Panc1 (cell line): Measurements from ENCODE around the gene DHDH. TPM values are rescaled to one million over a fixed set of nuclear protein-coding genes. Genes with fewer than 3 reads are reported as not detected.

ENCODE experiments used
- ATAC-seq: fragments of 200-7000 bp; cut with Tn5 transposase; 2 replicates; pipeline ENCODE4 v1.9.1; 2020; ENCODE audit warnings: mild to moderate bottlenecking, moderate library complexity
- BruUV-seq: library from RNA; stranded (reverse); fragments of 400-500 nt; replicated peaks from 2 replicates; lab custom pipeline; 2021; lab: Mats Ljungman, UMichigan
- CTCF ChIA-PET: fragments of 300-600 bp; sonication (Branson Sonifier 250); formaldehyde crosslinking; loops from one replicate; lab custom pipeline; 2022; ENCODE audit warnings: antibody characterized with exemption; lab: Charles Lee
- POLR2A ChIA-PET: fragments of 300-600 bp; sonication (Branson Sonifier 250); formaldehyde crosslinking; loops from one replicate; lab custom pipeline; 2022; ENCODE audit warnings: antibody characterized with exemption; lab: Charles Lee
- DNase-seq: peaks from one replicate; pipeline ENCODE4 v3.0.0-alpha.2; 2010; ENCODE audit warnings: low read depth, low spot score
- H3K27ac ChIP-seq: 2 replicates; pipeline ENCODE4 v1.5.1; 2011; ENCODE audit warnings: mild to moderate bottlenecking, low read length, inconsistent platforms
- H3K27me3 ChIP-seq: fragments of 200-500 bp; sonication (Bioruptor generic); 2 replicates; pipeline ENCODE4 v1.6.0; 2014; ENCODE audit warnings: low read length, inconsistent platforms; ENCODE audit not compliant: control insufficient read depth, insufficient read depth
- H3K36me3 ChIP-seq: fragments of 200-500 bp; sonication (Bioruptor generic); 2 replicates; pipeline ENCODE4 v1.5.1; 2014; ENCODE audit warnings: inconsistent platforms, mild to moderate bottlenecking, low read length, moderate library complexity; ENCODE audit not compliant: control insufficient read depth, insufficient read depth
- H3K4me1 ChIP-seq: 2 replicates; pipeline ENCODE4 v1.5.1; 2011; ENCODE audit warnings: inconsistent platforms, mild to moderate bottlenecking, low read length, moderate library complexity; ENCODE audit not compliant: control insufficient read depth, insufficient read depth
- H3K4me3 ChIP-seq, 2 experiments: 2 replicates each; pipeline ENCODE4 v1.5.1; 2011 to 2012; ENCODE audit warnings: low read depth in 2 of 2, low read length in 2 of 2, mild to moderate bottlenecking in 2 of 2, inconsistent platforms in 1 of 2, moderate library complexity in 1 of 2
- H3K9me3 ChIP-seq: fragments of 200-500 bp; sonication (Bioruptor generic); 2 replicates; pipeline ENCODE4 v1.5.1; 2014; ENCODE audit warnings: low read depth, mild to moderate bottlenecking, inconsistent platforms, low read length, moderate library complexity; ENCODE audit not compliant: control insufficient read depth, insufficient read depth
- POLR2AphosphoS5 ChIP-seq: IDR thresholded peaks from 2 replicates; pipeline ENCODE4 v1.6.1; 2012; ENCODE audit warnings: mild to moderate bottlenecking, low read depth, low read length, moderate library complexity
- SIN3A ChIP-seq: IDR thresholded peaks from 2 replicates; pipeline ENCODE4 v1.6.1; 2012; ENCODE audit warnings: low read depth, mild to moderate bottlenecking, low read length, moderate library complexity, borderline replicate concordance; ENCODE audit not compliant: insufficient read depth
- TCF7L2 ChIP-seq: IDR thresholded peaks from 2 replicates; pipeline ENCODE4 v1.6.1; 2011; ENCODE audit warnings: mild to moderate bottlenecking, low read depth, low read length, inconsistent platforms
- in situ Hi-C: cut with HindIII; loops from 2 replicates; pipeline ENCODE4 v1.10.0; 2016; ENCODE audit warnings: low sequenced_read_pairs, low pct_unique_long_range_greater_than_20kb
- intact Hi-C: fragments of 100-400 bp; cut with micrococcal nuclease; formaldehyde crosslinking; loops from one replicate; pipeline ENCODE4 v1.10.0; 2022; ENCODE audit not compliant: unreplicated experiment
- total RNA-seq: library from RNA; stranded (reverse); gene quantifications from one replicate; pipeline ENCODE4 v1.2.1, GENCODE V29; 2021; ENCODE audit not compliant: unreplicated experiment
- TF ChIP-seq, protein P1 (sequence below), 2 experiments: IDR thresholded peaks; 2 replicates each; pipeline ENCODE4 v1.6.1; 2011 to 2012; ENCODE audit warnings: low read depth in 2 of 2, control low read depth in 1 of 2, low read length in 1 of 2, mild to moderate bottlenecking in 1 of 2, moderate library complexity in 1 of 2; ENCODE audit not compliant: insufficient read depth in 1 of 2
- TF ChIP-seq, protein P2 (sequence below): fragments of 450-650 bp; IDR thresholded peaks from 2 replicates; pipeline ENCODE4 v1.5.1; 2017; ENCODE audit warnings: mild to moderate bottlenecking

Gene DHDH
- total RNA-seq, 1 experiment from 2014 or later = 0.85 TPM

- Histone ChIP-seq H3K36me3 (peaks cover 4% of the 10 kb centered on the region; the same call in 1 of the 2 replicates), H3K9me3 (no peaks in the 10 kb centered on the region), H3K27me3 (no peaks in the 10 kb centered on the region), H3K4me1 (no peaks in the 10 kb centered on the region), H3K4me3 (no peak overlapping the region), H3K27ac (no peak overlapping the region)
- DNase-seq = no peak
- intact Hi-C loops (no loop called here), in situ Hi-C loops (no loop called here)
- TF ChIP-seq POLR2AphosphoS5 = no peak
- TF ChIP-seq SIN3A = no peak
- TF ChIP-seq, protein P1, sequence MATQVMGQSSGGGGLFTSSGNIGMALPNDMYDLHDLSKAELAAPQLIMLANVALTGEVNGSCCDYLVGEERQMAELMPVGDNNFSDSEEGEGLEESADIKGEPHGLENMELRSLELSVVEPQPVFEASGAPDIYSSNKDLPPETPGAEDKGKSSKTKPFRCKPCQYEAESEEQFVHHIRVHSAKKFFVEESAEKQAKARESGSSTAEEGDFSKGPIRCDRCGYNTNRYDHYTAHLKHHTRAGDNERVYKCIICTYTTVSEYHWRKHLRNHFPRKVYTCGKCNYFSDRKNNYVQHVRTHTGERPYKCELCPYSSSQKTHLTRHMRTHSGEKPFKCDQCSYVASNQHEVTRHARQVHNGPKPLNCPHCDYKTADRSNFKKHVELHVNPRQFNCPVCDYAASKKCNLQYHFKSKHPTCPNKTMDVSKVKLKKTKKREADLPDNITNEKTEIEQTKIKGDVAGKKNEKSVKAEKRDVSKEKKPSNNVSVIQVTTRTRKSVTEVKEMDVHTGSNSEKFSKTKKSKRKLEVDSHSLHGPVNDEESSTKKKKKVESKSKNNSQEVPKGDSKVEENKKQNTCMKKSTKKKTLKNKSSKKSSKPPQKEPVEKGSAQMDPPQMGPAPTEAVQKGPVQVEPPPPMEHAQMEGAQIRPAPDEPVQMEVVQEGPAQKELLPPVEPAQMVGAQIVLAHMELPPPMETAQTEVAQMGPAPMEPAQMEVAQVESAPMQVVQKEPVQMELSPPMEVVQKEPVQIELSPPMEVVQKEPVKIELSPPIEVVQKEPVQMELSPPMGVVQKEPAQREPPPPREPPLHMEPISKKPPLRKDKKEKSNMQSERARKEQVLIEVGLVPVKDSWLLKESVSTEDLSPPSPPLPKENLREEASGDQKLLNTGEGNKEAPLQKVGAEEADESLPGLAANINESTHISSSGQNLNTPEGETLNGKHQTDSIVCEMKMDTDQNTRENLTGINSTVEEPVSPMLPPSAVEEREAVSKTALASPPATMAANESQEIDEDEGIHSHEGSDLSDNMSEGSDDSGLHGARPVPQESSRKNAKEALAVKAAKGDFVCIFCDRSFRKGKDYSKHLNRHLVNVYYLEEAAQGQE (IDR thresholded peaks at IDR 0.05; ENCODE audit: insufficient read depth in 1 of 2, low read depth in 2 of 2, low read length in 1 of 2) = no peak
- no peak for TF ChIP-seq TCF7L2
- TF ChIP-seq, protein P2, sequence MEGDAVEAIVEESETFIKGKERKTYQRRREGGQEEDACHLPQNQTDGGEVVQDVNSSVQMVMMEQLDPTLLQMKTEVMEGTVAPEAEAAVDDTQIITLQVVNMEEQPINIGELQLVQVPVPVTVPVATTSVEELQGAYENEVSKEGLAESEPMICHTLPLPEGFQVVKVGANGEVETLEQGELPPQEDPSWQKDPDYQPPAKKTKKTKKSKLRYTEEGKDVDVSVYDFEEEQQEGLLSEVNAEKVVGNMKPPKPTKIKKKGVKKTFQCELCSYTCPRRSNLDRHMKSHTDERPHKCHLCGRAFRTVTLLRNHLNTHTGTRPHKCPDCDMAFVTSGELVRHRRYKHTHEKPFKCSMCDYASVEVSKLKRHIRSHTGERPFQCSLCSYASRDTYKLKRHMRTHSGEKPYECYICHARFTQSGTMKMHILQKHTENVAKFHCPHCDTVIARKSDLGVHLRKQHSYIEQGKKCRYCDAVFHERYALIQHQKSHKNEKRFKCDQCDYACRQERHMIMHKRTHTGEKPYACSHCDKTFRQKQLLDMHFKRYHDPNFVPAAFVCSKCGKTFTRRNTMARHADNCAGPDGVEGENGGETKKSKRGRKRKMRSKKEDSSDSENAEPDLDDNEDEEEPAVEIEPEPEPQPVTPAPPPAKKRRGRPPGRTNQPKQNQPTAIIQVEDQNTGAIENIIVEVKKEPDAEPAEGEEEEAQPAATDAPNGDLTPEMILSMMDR = no peak
- ChIA-PET CTCF (no interaction called here), POLR2A (no interaction called here)
- TSS peak; percentile 40 for BruUV-seq
- ATAC-seq = no peak
Measured at GRCh38 chr19:48988286-48988685, 54.8 kb downstream of the DHDH start.

DNA sequence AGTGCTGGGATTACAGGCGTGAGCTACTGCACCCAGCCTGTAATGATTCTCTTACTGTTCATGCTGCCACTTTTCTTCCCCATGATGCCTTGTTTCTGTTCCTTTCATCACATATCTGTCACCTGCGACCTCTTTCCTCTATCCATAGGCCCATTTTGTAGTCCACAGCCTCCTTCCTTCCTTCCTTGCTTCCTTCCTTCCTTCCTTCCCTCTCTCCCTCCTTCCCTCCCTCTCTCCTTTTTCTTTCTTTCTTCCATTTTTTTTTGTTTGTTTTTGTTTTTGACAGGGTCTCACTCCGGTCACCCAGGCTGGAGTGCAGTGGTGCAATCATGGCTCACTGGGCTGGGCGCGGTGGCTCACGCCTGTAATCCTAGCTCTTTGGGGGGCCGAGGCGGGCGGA lies 55.4 kb downstream of the DHDH start:
- no peak for ATAC-seq
- intact Hi-C loops (no loop called here), in situ Hi-C loops (no loop called here)
- Histone ChIP-seq H3K4me1 (no peaks in the 10 kb centered on the region), H3K9me3 (no peaks in the 10 kb centered on the region), H3K27me3 (no peaks in the 10 kb centered on the region), H3K27ac (no peak overlapping the region), H3K36me3 (peaks cover 4% of the 10 kb centered on the region; the same call in 1 of the 2 replicates), H3K4me3 (no peak overlapping the region)
- no peak for DNase-seq
- ChIA-PET POLR2A (no interaction called here), CTCF (no interaction called here)
- no TSS peak for BruUV-seq
- TF ChIP-seq, protein P2 = no peak
- no peak for TF ChIP-seq TCF7L2
- no peak for TF ChIP-seq POLR2AphosphoS5
- TF ChIP-seq, protein P1 (IDR thresholded peaks at IDR 0.05; ENCODE audit: insufficient read depth in 1 of 2, low read depth in 2 of 2, low read length in 1 of 2) = no peak
- TF ChIP-seq SIN3A = no peak
